IMR-90 (cell line): ENCODE data around the gene CTSO. TPM values are rescaled to one million over a fixed set of nuclear protein-coding genes. Genes with fewer than 3 reads are reported as not detected.

ENCODE experiments used
- ATAC-seq: fragments of 200-7000 bp; cut with Tn5 transposase; 2 replicates; pipeline ENCODE4 v1.9.1; 2020; ENCODE audit warnings: low read depth, mild to moderate bottlenecking, moderate library complexity
- BruUV-seq: library from RNA; stranded (reverse); fragments of 400-500 nt; replicated peaks from 2 replicates; lab custom pipeline; 2021; lab: Mats Ljungman, UMichigan
- CTCF ChIA-PET: fragments of 300-600 bp; formaldehyde crosslinking; extraction: SDS; loops from one replicate; lab custom pipeline; 2021; ENCODE audit warnings: antibody characterized with exemption; lab: Yijun Ruan, JAX
- POLR2A ChIA-PET: fragments of 300-600 bp; sonication (Branson Sonifier 250); formaldehyde crosslinking; loops from one replicate; lab custom pipeline; 2022; ENCODE audit warnings: antibody characterized with exemption; ENCODE audit not compliant: unreplicated experiment; lab: Charles Lee
- DNase-seq: peaks from one replicate; pipeline ENCODE4 v3.0.0; 2013
- H2AFZ ChIP-seq: replicated peaks from 2 replicates; pipeline ENCODE3; 2013; ENCODE audit warnings: low read length, mild to moderate bottlenecking; ENCODE audit not compliant: poor library complexity
- H2AK5ac ChIP-seq: 2 replicates; pipeline ENCODE4 v1.6.1; 2013; ENCODE audit warnings: low read depth, low read length, inconsistent platforms
- H2AK9ac ChIP-seq: replicated peaks from 2 replicates; pipeline ENCODE3; 2013; ENCODE audit warnings: mild to moderate bottlenecking, low read depth, low read length, moderate library complexity; ENCODE audit not compliant: poor library complexity
- H2BK120ac ChIP-seq: 2 replicates; pipeline ENCODE4 v1.6.1; 2013; ENCODE audit warnings: low read depth, low read length, inconsistent platforms
- H2BK15ac ChIP-seq: 3 replicates; pipeline ENCODE4 v1.6.1; 2013; ENCODE audit warnings: low read depth, low read length, inconsistent platforms
- H2BK20ac ChIP-seq: 2 replicates; pipeline ENCODE4 v1.6.1; 2013; ENCODE audit warnings: low read depth, mild to moderate bottlenecking, inconsistent platforms, low read length, moderate library complexity
- H2BK5ac ChIP-seq: 2 replicates; pipeline ENCODE4 v1.6.1; 2013; ENCODE audit warnings: mild to moderate bottlenecking, low read depth, low read length, inconsistent platforms; ENCODE audit not compliant: poor library complexity, severe bottlenecking
- H3K14ac ChIP-seq: replicated peaks from 2 replicates; pipeline ENCODE4 v1.6.1; 2013; ENCODE audit warnings: low read depth, low read length, inconsistent platforms
- H3K18ac ChIP-seq: 2 replicates; pipeline ENCODE4 v1.6.1; 2013; ENCODE audit warnings: low read depth, low read length, control low read depth
- H3K23ac ChIP-seq: 2 replicates; pipeline ENCODE4 v1.6.1; 2013; ENCODE audit warnings: low read depth, low read length, inconsistent platforms
- H3K27ac ChIP-seq: 2 replicates; pipeline ENCODE4 v1.5.1; 2013; ENCODE audit warnings: mild to moderate bottlenecking, control low read depth, low read length; ENCODE audit not compliant: insufficient read depth
- H3K27me3 ChIP-seq: 2 replicates; pipeline ENCODE4 v1.6.1; 2013; ENCODE audit warnings: low read length; ENCODE audit not compliant: control insufficient read depth, insufficient read depth
- H3K36me3 ChIP-seq: 2 replicates; pipeline ENCODE4 v1.6.1; 2013; ENCODE audit warnings: low read length, mixed read lengths; ENCODE audit not compliant: control insufficient read depth, insufficient read depth
- H3K4ac ChIP-seq: 2 replicates; pipeline ENCODE4 v1.6.1; 2013; ENCODE audit warnings: low read depth, low read length, inconsistent platforms
- H3K4me1 ChIP-seq: 2 replicates; pipeline ENCODE4 v1.6.1; 2013; ENCODE audit warnings: low read length, mixed read lengths; ENCODE audit not compliant: control insufficient read depth, insufficient read depth
- H3K4me2 ChIP-seq: 2 replicates; pipeline ENCODE4 v1.6.1; 2013; ENCODE audit warnings: low read depth, mild to moderate bottlenecking, control low read depth, low read length, moderate library complexity
- H3K4me3 ChIP-seq: 2 replicates; pipeline ENCODE4 v1.5.1; 2013; ENCODE audit warnings: low read depth, mild to moderate bottlenecking, control low read depth, low read length, moderate library complexity; ENCODE audit not compliant: insufficient read depth
- H3K56ac ChIP-seq: 2 replicates; pipeline ENCODE4 v1.6.1; 2013; ENCODE audit warnings: low read length, inconsistent platforms; ENCODE audit not compliant: insufficient read depth; ENCODE audit errors: extremely low read depth
- H3K79me1 ChIP-seq, 2 experiments: 2 replicates each; pipeline ENCODE4 v1.6.1; 2013; ENCODE audit warnings: low read length in 2 of 2, inconsistent platforms in 1 of 2, low read depth in 1 of 2
- H3K9ac ChIP-seq: 2 replicates; pipeline ENCODE4 v1.6.1; 2013; ENCODE audit warnings: low read depth, low read length, control low read depth
- H3K9me1 ChIP-seq: 2 replicates; pipeline ENCODE4 v1.6.1; 2013; ENCODE audit warnings: low read length, inconsistent platforms; ENCODE audit not compliant: insufficient read depth
- H3K9me3 ChIP-seq: 2 replicates; pipeline ENCODE4 v1.6.1; 2013; ENCODE audit warnings: low read length; ENCODE audit not compliant: control insufficient read depth, insufficient read depth
- H4K20me1 ChIP-seq: 2 replicates; pipeline ENCODE4 v1.6.1; 2013; ENCODE audit warnings: low read length, inconsistent platforms; ENCODE audit not compliant: insufficient read depth
- H4K5ac ChIP-seq: 2 replicates; pipeline ENCODE4 v1.6.1; 2013; ENCODE audit warnings: mild to moderate bottlenecking, low read depth, low read length, control low read depth
- H4K8ac ChIP-seq, 2 experiments: 2 replicates each; pipeline ENCODE4 v1.6.1; 2013; ENCODE audit warnings: low read depth in 2 of 2, low read length in 2 of 2, control low read depth in 1 of 2, inconsistent platforms in 1 of 2
- H4K91ac ChIP-seq: 2 replicates; pipeline ENCODE4 v1.6.1; 2013; ENCODE audit warnings: low read depth, low read length, inconsistent platforms; ENCODE audit not compliant: insufficient read depth
- FOS ChIP-seq: fragments of 150-350 bp; IDR thresholded peaks from 2 replicates; pipeline ENCODE4 v1.6.1; 2016; ENCODE audit warnings: low read depth, low read length
- MAZ ChIP-seq: IDR thresholded peaks from 2 replicates; pipeline ENCODE4 v1.6.1; 2012; ENCODE audit warnings: low read depth, mild to moderate bottlenecking, low read length, improper control_type of control experiment, moderate library complexity, borderline replicate concordance
- NFE2L2 ChIP-seq: fragments of 150-350 bp; IDR thresholded peaks from 2 replicates; pipeline ENCODE4 v1.6.1; 2016; ENCODE audit warnings: low read depth, mild to moderate bottlenecking, low read length
- POLR2A ChIP-seq: IDR thresholded peaks from 2 replicates; pipeline ENCODE4 v1.6.1; 2012; ENCODE audit warnings: mild to moderate bottlenecking, low read depth, low read length
- WGBS, 2 experiments: methylation state at CpG; one replicate each; pipeline versions ENCODE4 v1.1.5 to v1.1.7; 2013; ENCODE audit warnings: missing lambda C conversion rate in 2 of 2; ENCODE audit not compliant: insufficient read length in 1 of 2; ENCODE audit errors: extremely low coverage in 2 of 2; 5-methylcytosine and 5-hydroxymethylcytosine counted together
- dilution Hi-C: fragments of 300-500 bp; cut with HindIII; formaldehyde crosslinking; loops from one replicate; pipeline ENCODE4 v1.14.3; 2018; ENCODE audit warnings: low sequenced_read_pairs; ENCODE audit not compliant: unreplicated experiment
- in situ Hi-C: fragments of 300-500 bp; cut with MboI; formaldehyde crosslinking; loops from 3 replicates; pipeline ENCODE4 v1.14.3; 2019; ENCODE audit warnings: low sequenced_read_pairs, inconsistent platforms, mixed read lengths
- intact Hi-C: fragments of 100-400 bp; cut with micrococcal nuclease; formaldehyde crosslinking; loops from 2 replicates; pipeline ENCODE4 v1.10.0; 2022
- polyA plus RNA-seq, 3 experiments: library from polyadenylated mRNA; depleted of rRNA; stranded (reverse); fragments of >200 nt; gene quantifications; 2 replicates each; pipeline ENCODE4 v1.2.3, GENCODE V29; 2012; ENCODE audit warnings: low replicate concordance in 1 of 3
- total RNA-seq: library from RNA; depleted of rRNA; stranded (reverse); fragments of >200 nt; gene quantifications from 2 replicates; pipeline ENCODE4 v1.2.3, GENCODE V29; 2012

CTSO gene
- total and polyA plus RNA-seq, 2 of the 4 experiments (the other 2 are of a cell fraction) = 2.9 to 3.9 TPM

- WGBS, 2 experiments = no CpG with 5 or more reads among the region's 2 CpGs
- 0 out of 2 replicates have a peak, but pooled peaks cover 2% of the 10 kb centered on the region for H3K9me3 ChIP-seq
- TF ChIP-seq FOS = no peak
- no peak for TF ChIP-seq NFE2L2
- TF ChIP-seq POLR2A = no peak
- no peak for TF ChIP-seq MAZ
- ChIA-PET CTCF (interaction anchor here (0.9 kb wide), 1 partner anchor 12 kb away, joined by 3 read pairs; no protein-coding TSS in a partner anchor), POLR2A (no interaction called here)
- no peak overlapping the region for H4K8ac ChIP-seq
- no peak overlapping the region for H2BK20ac ChIP-seq
- H3K4me3 ChIP-seq = no peak overlapping the region
- no peak overlapping the region for H3K14ac ChIP-seq
- in situ Hi-C loops = no loop called here
- BruUV-seq = no TSS peak
- no peaks in the 10 kb centered on the region for H3K79me1 ChIP-seq
- H2BK5ac ChIP-seq = no peak overlapping the region
- no peak overlapping the region for H4K5ac ChIP-seq
- H3K18ac ChIP-seq = no peak overlapping the region
- H3K27ac ChIP-seq = no peak overlapping the region
- no peak overlapping the region for H2AFZ ChIP-seq
- no peak overlapping the region for H2BK120ac ChIP-seq
- no peak overlapping the region for H2AK9ac ChIP-seq
- no peak overlapping the region for H3K4me2 ChIP-seq
- H3K27me3 ChIP-seq = no peaks in the 10 kb centered on the region
- no peak overlapping the region for H3K23ac ChIP-seq
- intact Hi-C loops = no loop called here
- H3K9ac ChIP-seq = no peak overlapping the region
- dilution Hi-C loops = no loop called here
- H3K4ac ChIP-seq = no peak overlapping the region
- H4K91ac ChIP-seq = no peak overlapping the region
- no peaks in the 10 kb centered on the region for H3K4me1 ChIP-seq
- H2AK5ac ChIP-seq = no peak overlapping the region
- H4K20me1 ChIP-seq = no peaks in the 10 kb centered on the region
- no peaks in the 10 kb centered on the region for H3K9me1 ChIP-seq
- H2BK15ac ChIP-seq = no peak overlapping the region
- no peak for DNase-seq
- no peak overlapping the region for H3K56ac ChIP-seq
- ATAC-seq = no peak
- no peaks in the 10 kb centered on the region for H3K36me3 ChIP-seq
Measured at GRCh38 chr4:155982736-155983385, 29.2 kb upstream of the CTSO start.
